ENCODE measurements around the gene GPR183. TPM values are rescaled to one million over a fixed set of nuclear protein-coding genes. Genes with fewer than 3 reads are reported as not detected.
A peak's percentile ranks its signal among the peaks of the same experiment; 100 is the strongest.

GPR183 gene
- total and polyA plus RNA-seq, 10 of the 15 experiments (the other 5 are each of a cell fraction or from before 2014, with no cell fraction given): 134 to 669 (median 225) TPM

GRCh38 chr13:99258210-99258860 lies 48.9 kb downstream of the GPR183 start, which contains the start of gene GPR18 (continued):
- peak; percentile 81; the same call in 1 of the 2 replicates for TF ChIP-seq CREB1 (IDR thresholded peaks at IDR 0.05; ENCODE audit: low read depth)
- TF ChIP-seq PRDM15 (CRISPR knock-in tag; IDR thresholded peaks at IDR 0.05): no peak
- TF ChIP-seq CBX5 (IDR thresholded peaks at IDR 0.05; ENCODE audit: low read depth): no peak
- no peak for TF ChIP-seq CHD4 (IDR thresholded peaks at IDR 0.05)
- peak; percentile 29; the same call in 1 of the 2 replicates for TF ChIP-seq IKZF1 (conservative IDR thresholded peaks at IDR 0.05)
- 0 out of 2 replicates have a peak, but pooled peaks have one; percentile 31 for TF ChIP-seq ZNF687 (IDR thresholded peaks at IDR 0.05)
- no peak for TF ChIP-seq MYC (IDR thresholded peaks at IDR 0.05; ENCODE audit: insufficient read depth, insufficient read length, insufficient replicate concordance, low read length, severe bottlenecking)
- no peak for TF ChIP-seq KAT2A (conservative IDR thresholded peaks at IDR 0.05; ENCODE audit: control insufficient read depth, low read depth, low read length)
- peak; percentile 84; the same call in 1 of the 2 replicates for TF ChIP-seq FOXM1 (IDR thresholded peaks at IDR 0.05; ENCODE audit: low read depth, low read length)
- peak; percentile 91 for TF ChIP-seq ATF2 (IDR thresholded peaks at IDR 0.05; ENCODE audit: low read length)
- TF ChIP-seq ZBED1 (IDR thresholded peaks at IDR 0.05; ENCODE audit: borderline replicate concordance): no peak
- no peak for TF ChIP-seq HDGF (IDR thresholded peaks at IDR 0.05)
- no peak for TF ChIP-seq E2F4 (IDR thresholded peaks at IDR 0.05; ENCODE audit: low read depth, low read length)
- TF ChIP-seq ETV6 (conservative IDR thresholded peaks at IDR 0.05 in 1 of 2, IDR thresholded peaks at IDR 0.05 in 1 of 2; ENCODE audit: borderline replicate concordance in 1 of 2, low read depth in 1 of 2): peak in 1 of 2 experiments; percentile 82; a peak in 1 of 4 replicates
- TF ChIP-seq ELK1 (IDR thresholded peaks at IDR 0.05; ENCODE audit: low read depth, low read length): no peak
- TF ChIP-seq MTA2 (IDR thresholded peaks at IDR 0.05; ENCODE audit: low read depth): peak; percentile 73
- no peak for TF ChIP-seq NFYB (IDR thresholded peaks at IDR 0.05; ENCODE audit: insufficient read depth, low read depth, low read length)
- TF ChIP-seq RELA (IDR thresholded peaks at IDR 0.05; ENCODE audit: borderline replicate concordance, partially characterized antibody): no peak

Data from GM12878 (cell line).